Mammary epithelial cell (primary cell): ENCODE measurements around the gene MFN2.

Experiments used
- CTCF ChIP-seq, 2 donors: IDR thresholded peaks in 1 of 2; conservative IDR thresholded peaks in 1 of 2; 2 replicates each; pipeline ENCODE4 v1.5.1; 2011 to 2012; ENCODE audit warnings: inconsistent platforms in 2 of 2, low read length in 2 of 2, mild to moderate bottlenecking in 2 of 2, control low read depth in 1 of 2, low read depth in 1 of 2; ENCODE audit not compliant: insufficient read depth in 1 of 2; ENCODE audit errors: extremely low read depth in 1 of 2
- EZH2 ChIP-seq: IDR thresholded peaks from 2 replicates; pipeline ENCODE4 v1.6.1; 2012; ENCODE audit warnings: low read length, inconsistent platforms, borderline replicate concordance

GRCh38 chr1:11957398-11957797 is 22.8 kb upstream of the MFN2 start:
- TF ChIP-seq CTCF (conservative IDR thresholded peaks at IDR 0.05 in 1 of 2, IDR thresholded peaks at IDR 0.05 in 1 of 2; ENCODE audit: extremely low read depth in 1 of 2, insufficient read depth in 1 of 2, low read depth in 1 of 2, low read length in 2 of 2) (no peak), EZH2 (no peak)
